NCI-H1105 (cell line): ENCODE results near the gene LCE6A.

Experiments used
- DNase-seq: peaks from one replicate; lab custom pipeline; 2025; lab: John Stamatoyannopoulos, UW

Gene LCE6A

GRCh38 chr1:152842556-152842955, at the start of gene LCE6A:
Gene LCE6A (plus strand): TSS chr1:152842856. CDS start chr1:152843521, 665 bp downstream.
- no peak for DNase-seq

GRCh38 chr1:152795686-152796085, 47.0 kb upstream of the LCE6A start:
- no peak for DNase-seq

GRCh38 chr1:152796421-152796820, 46.2 kb upstream of the LCE6A start, which contains the start of gene LCE1D:
Gene LCE1D (plus strand): TSS chr1:152796721. CDS start chr1:152797795, 1,074 bp downstream.
- DNase-seq = no peak

GRCh38 chr1:152801333-152801732, 41.3 kb upstream of the LCE6A start:
- DNase-seq = no peak

GRCh38 chr1:152806576-152806975, 36.1 kb upstream of the LCE6A start, which contains the start of gene LCE1C:
Gene LCE1C (minus strand): TSS chr1:152806651. CDS start chr1:152805478, 1,173 bp downstream.
- DNase-seq = no peak

GRCh38 chr1:152811050-152811449, 31.6 kb upstream of the LCE6A start:
- DNase-seq = no peak

- no peak for DNase-seq
Observed at GRCh38 chr1:152811671-152812070, 31.0 kb upstream of the LCE6A start, which contains the start of gene LCE1B. Gene LCE1B (plus strand): TSS chr1:152811971. CDS start chr1:152812447, 476 bp downstream.

- no peak for DNase-seq
Observed at GRCh38 chr1:152817309-152817708, 25.3 kb upstream of the LCE6A start.

GRCh38 chr1:152823294-152823693, 19.4 kb upstream of the LCE6A start:
- no peak for DNase-seq

- DNase-seq = no peak
Observed at GRCh38 chr1:152824964-152825363, 17.7 kb upstream of the LCE6A start.

GRCh38 chr1:152827173-152827572, 15.5 kb upstream of the LCE6A start, which contains the start of gene LCE1A:
Gene LCE1A (plus strand): TSS chr1:152827473. CDS start chr1:152827473, 0 bp downstream.
- no peak for DNase-seq

GRCh38 chr1:152836870-152837269, 5.8 kb upstream of the LCE6A start:
- DNase-seq = no peak

- no peak for DNase-seq
Observed at GRCh38 chr1:152855661-152856060, 13.0 kb downstream of the LCE6A start.

GRCh38 chr1:152858062-152858461, 15.4 kb downstream of the LCE6A start:
- DNase-seq = no peak

- DNase-seq = no peak
Observed at GRCh38 chr1:152859696-152860095, 17.0 kb downstream of the LCE6A start, which contains the start of gene LCE7A. Gene LCE7A (plus strand): TSS chr1:152859996. CDS start chr1:152860698, 702 bp downstream.

GRCh38 chr1:152860129-152860528, 17.5 kb downstream of the LCE6A start:
- no peak for DNase-seq

- no peak for DNase-seq
Observed at GRCh38 chr1:152861374-152861773, 18.7 kb downstream of the LCE6A start.

GRCh38 chr1:152864443-152864842, 21.8 kb downstream of the LCE6A start:
- no peak for DNase-seq

GRCh38 chr1:152866321-152866720, 23.7 kb downstream of the LCE6A start:
- no peak for DNase-seq

GRCh38 chr1:152869808-152870419, 27.3 kb downstream of the LCE6A start:
- peak; percentile 59 for DNase-seq

- DNase-seq = no peak
Observed at GRCh38 chr1:152870831-152871730, 28.4 kb downstream of the LCE6A start.

GRCh38 chr1:152871731-152872126, 29.1 kb downstream of the LCE6A start:
- DNase-seq = no peak

GRCh38 chr1:152873495-152873894, 30.8 kb downstream of the LCE6A start:
- DNase-seq = no peak
